Loucy (cell line): ENCODE results near the gene SHB.

ENCODE experiments used
- H2AFZ ChIP-seq: fragments of 200-600 bp; sonication (generic); 2 replicates; pipeline ENCODE4 v1.6.0; 2016; ENCODE audit warnings: antibody characterized with exemption, mild to moderate bottlenecking, low read length, moderate library complexity
- H3F3A ChIP-seq: fragments of 200-600 bp; 2 replicates; pipeline ENCODE4 v1.6.0; 2016; ENCODE audit warnings: antibody characterized with exemption, low read depth, mild to moderate bottlenecking
- H3K27me3 ChIP-seq: fragments of 200-600 bp; sonication (generic); 2 replicates; pipeline ENCODE4 v1.6.1; 2014; ENCODE audit warnings: low read length, mild to moderate bottlenecking; ENCODE audit not compliant: insufficient read depth, poor library complexity, severe bottlenecking
- H3K36me3 ChIP-seq: fragments of 200-600 bp; sonication (generic); 2 replicates; pipeline ENCODE4 v1.6.1; 2016; ENCODE audit warnings: low read length; ENCODE audit not compliant: insufficient read depth
- H3K4me1 ChIP-seq: fragments of 200-600 bp; sonication (generic); 2 replicates; pipeline ENCODE4 v1.5.1; 2014; ENCODE audit warnings: low read length, mild to moderate bottlenecking; ENCODE audit not compliant: insufficient read depth, poor library complexity, severe bottlenecking
- H3K4me2 ChIP-seq: fragments of 200-600 bp; sonication (generic); 2 replicates; pipeline ENCODE4 v1.6.0; 2014; ENCODE audit warnings: antibody characterized with exemption, low read length, low read depth, mild to moderate bottlenecking; ENCODE audit not compliant: poor library complexity, severe bottlenecking
- H3K4me3 ChIP-seq: fragments of 200-600 bp; sonication (generic); 2 replicates; pipeline ENCODE4 v1.5.1; 2014; ENCODE audit warnings: low read length, mild to moderate bottlenecking, mixed read lengths; ENCODE audit not compliant: poor library complexity, severe bottlenecking
- H3K79me2 ChIP-seq: fragments of 200-600 bp; sonication (generic); 2 replicates; pipeline ENCODE4 v1.6.1; 2014; ENCODE audit warnings: low read length; ENCODE audit not compliant: insufficient read depth
- H3K9ac ChIP-seq: fragments of 200-600 bp; sonication (generic); 2 replicates; pipeline ENCODE4 v1.6.0; 2014; ENCODE audit warnings: mild to moderate bottlenecking, low read depth, low read length, moderate library complexity; ENCODE audit not compliant: poor library complexity, severe bottlenecking
- H3K9me2 ChIP-seq: fragments of 200-600 bp; sonication (generic); replicated peaks from 2 replicates; pipeline ENCODE4 v1.6.1; 2016; ENCODE audit warnings: low read depth, low read length, mixed read lengths
- H3K9me3 ChIP-seq: fragments of 200-600 bp; sonication (generic); 2 replicates; pipeline ENCODE4 v1.6.1; 2014; ENCODE audit warnings: mild to moderate bottlenecking, antibody characterized with exemption, low read length, low read depth; ENCODE audit not compliant: insufficient read depth
- H4K20me1 ChIP-seq: fragments of 200-600 bp; sonication (generic); 2 replicates; pipeline ENCODE4 v1.6.0; 2014; ENCODE audit warnings: antibody characterized with exemption, low read length, mild to moderate bottlenecking; ENCODE audit not compliant: insufficient read depth, poor library complexity, severe bottlenecking
- CTCF ChIP-seq: fragments of 200-600 bp; sonication (generic); conservative IDR thresholded peaks from 2 replicates; pipeline ENCODE4 v1.5.1; 2014; ENCODE audit warnings: mild to moderate bottlenecking, antibody characterized with exemption, low read length
- EZH2phosphoT487 ChIP-seq: fragments of 200-600 bp; IDR thresholded peaks from 2 replicates; pipeline ENCODE4 v1.6.1; 2018; ENCODE audit warnings: antibody characterized with exemption, mild to moderate bottlenecking, moderate library complexity, borderline replicate concordance

The SHB gene

DNA sequence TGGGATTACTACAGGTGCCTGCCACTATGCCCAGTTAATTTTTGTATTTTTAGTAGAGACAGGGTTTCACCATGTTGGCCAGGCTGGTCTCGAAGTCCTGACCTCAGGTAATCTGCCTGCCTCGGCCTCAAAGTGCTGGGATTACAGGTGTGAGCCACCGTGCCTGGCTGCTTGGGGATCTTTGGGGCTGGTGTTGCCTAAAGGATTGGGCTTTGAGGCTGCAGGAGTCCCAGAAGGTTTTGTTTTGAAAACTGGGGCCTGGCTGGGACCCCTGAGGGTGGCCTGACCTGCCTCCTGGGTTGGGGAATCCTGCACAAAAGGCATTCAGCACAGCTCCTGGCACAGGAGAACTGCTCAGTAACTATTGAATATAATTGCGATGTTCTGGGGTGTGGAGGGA lies 25.1 kb upstream of the SHB start:
- no peak overlapping the region for H3K4me3 ChIP-seq
- no peaks in the 10 kb centered on the region for H3K9me2 ChIP-seq
- no peaks in the 10 kb centered on the region for H3K79me2 ChIP-seq
- H3K9me3 ChIP-seq, result no peaks in the 10 kb centered on the region
- no peaks in the 10 kb centered on the region for H3K36me3 ChIP-seq
- H4K20me1 ChIP-seq, result no peaks in the 10 kb centered on the region
- no peak overlapping the region for H3K9ac ChIP-seq
- no peak overlapping the region for H2AFZ ChIP-seq
- TF ChIP-seq CTCF, result no peak
- no peak for TF ChIP-seq EZH2phosphoT487
- no peaks in the 10 kb centered on the region for H3F3A ChIP-seq
- no peaks in the 10 kb centered on the region for H3K4me1 ChIP-seq
- no peaks in the 10 kb centered on the region for H3K27me3 ChIP-seq
- no peak overlapping the region for H3K4me2 ChIP-seq

GRCh38 chr9:38092656-38093055 lies 23.6 kb upstream of the SHB start:
- no peaks in the 10 kb centered on the region for H3K36me3 ChIP-seq
- no peaks in the 10 kb centered on the region for H3K9me3 ChIP-seq
- H3K4me2 ChIP-seq, result no peak overlapping the region
- no peaks in the 10 kb centered on the region for H4K20me1 ChIP-seq
- no peak overlapping the region for H3K4me3 ChIP-seq
- H3K27me3 ChIP-seq, result no peaks in the 10 kb centered on the region
- no peak for TF ChIP-seq CTCF
- TF ChIP-seq EZH2phosphoT487, result no peak
- no peaks in the 10 kb centered on the region for H3F3A ChIP-seq
- no peaks in the 10 kb centered on the region for H3K9me2 ChIP-seq
- H2AFZ ChIP-seq, result no peak overlapping the region
- H3K79me2 ChIP-seq, result no peaks in the 10 kb centered on the region
- H3K9ac ChIP-seq, result no peak overlapping the region
- H3K4me1 ChIP-seq, result no peaks in the 10 kb centered on the region

GRCh38 chr9:38092200-38092524 lies 23.1 kb upstream of the SHB start:
- no peak overlapping the region for H3K4me2 ChIP-seq
- no peak overlapping the region for H2AFZ ChIP-seq
- H3K27me3 ChIP-seq, result no peaks in the 10 kb centered on the region
- H3K4me1 ChIP-seq, result no peaks in the 10 kb centered on the region
- no peak overlapping the region for H3K4me3 ChIP-seq
- H3K79me2 ChIP-seq, result no peaks in the 10 kb centered on the region
- H3K9me3 ChIP-seq, result no peaks in the 10 kb centered on the region
- H3F3A ChIP-seq, result no peaks in the 10 kb centered on the region
- no peaks in the 10 kb centered on the region for H4K20me1 ChIP-seq
- no peak overlapping the region for H3K9ac ChIP-seq
- TF ChIP-seq EZH2phosphoT487 (no peak), CTCF (no peak)
- no peaks in the 10 kb centered on the region for H3K36me3 ChIP-seq
- no peaks in the 10 kb centered on the region for H3K9me2 ChIP-seq
